ENCODE measurements around the gene ASF1B. TPM values are rescaled to one million over a fixed set of nuclear protein-coding genes. Genes with fewer than 3 reads are reported as not detected.

The ASF1B gene
- total and polyA plus RNA-seq, 2 donors (not counting 3 experiments of a cell fraction or from before 2014, with no cell fraction given), result 39.1 to 42.4 TPM

DNA sequence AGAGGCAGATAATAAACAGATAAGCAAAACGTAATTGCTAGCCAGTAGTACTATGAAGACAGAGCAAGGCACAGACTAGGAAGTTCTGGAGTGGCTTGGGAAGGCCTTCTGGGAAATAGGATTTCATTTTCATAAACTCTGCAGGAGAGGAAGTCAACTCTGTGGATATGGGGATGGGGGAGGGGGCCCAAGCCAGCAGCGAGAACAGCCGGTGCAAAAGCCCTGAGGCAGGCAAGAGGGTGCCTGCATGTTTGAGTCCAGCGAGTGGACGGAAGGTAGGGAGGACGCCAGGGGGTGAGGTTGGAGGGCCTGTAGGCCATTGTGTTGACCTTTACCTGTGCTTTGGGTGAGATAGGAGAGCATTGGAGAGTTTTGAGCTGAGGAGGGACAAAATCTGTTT is 9.0 kb upstream of the ASF1B start:
- dilution Hi-C loops (cut with MboI; ENCODE audit: extremely low pct_ligation_motif_present, low sequenced_read_pairs), result no loop called here
- no peak for FAIRE-seq
- Histone ChIP-seq H3K27ac (ENCODE audit: insufficient read depth, low read depth, low read length) (no peak overlapping the region), H3K27me3 (ENCODE audit: control insufficient read depth in 2 of 2, insufficient read depth in 2 of 2, low read length in 2 of 2) (no peaks in the 10 kb centered on the region), H3K36me3 (ENCODE audit: control insufficient read depth in 2 of 2, extremely low read depth in 1 of 2, insufficient read depth in 2 of 2, low read length in 2 of 2) (no peaks in the 10 kb centered on the region), H3K79me2 (ENCODE audit: control insufficient read depth, insufficient read depth, low read length) (no peaks in the 10 kb centered on the region), H3K4me3 (replicated peaks in 1 of 3; ENCODE audit: insufficient read depth in 1 of 3, low read depth in 1 of 3, low read length in 3 of 3) (no peak overlapping the region), H3K4me2 (ENCODE audit: insufficient read depth, low read length) (no peak overlapping the region), H3K4me1 (ENCODE audit: control insufficient read depth, extremely low read depth, insufficient read depth, low read length) (peaks cover 22% of the 10 kb centered on the region), H3K9me3 (replicated peaks; ENCODE audit: control insufficient read depth, insufficient read depth, low read length) (no peaks in the 10 kb centered on the region), H2AFZ (ENCODE audit: low read depth, low read length) (no peak overlapping the region), H3K9ac (replicated peaks; ENCODE audit: extremely low read depth, insufficient read depth, low read length) (no peak overlapping the region), H3K9me1 (replicated peaks; ENCODE audit: control insufficient read depth, extremely low read depth, insufficient read depth, low read length) (no peaks in the 10 kb centered on the region), H4K20me1 (replicated peaks; ENCODE audit: control insufficient read depth, extremely low read depth, insufficient read depth, low read length) (no peaks in the 10 kb centered on the region)
- ChIA-PET POLR2A (interaction anchor here (0.8 kb wide), 1 partner anchor 9 kb away, joined by 3 read pairs; the partner anchor contains the start of gene ASF1B), CTCF (interaction anchor here (0.8 to 2.1 kb wide), 4 partner anchors 9 to 334 kb away, joined by 3 to 23 read pairs (median 6); partner anchors contain the start of genes ASF1B and MISP3)
- BruUV-seq (replicated peaks), result no TSS peak
- TF ChIP-seq MYC (IDR thresholded peaks at IDR 0.05; ENCODE audit: low read depth, low read length) (no peak), GATA2 (IDR thresholded peaks at IDR 0.05; ENCODE audit: insufficient read depth, insufficient read length, low read depth, low read length) (no peak), POLR2A (IDR thresholded peaks at IDR 0.05; ENCODE audit: low read depth, low read length) (no peak), POLR2AphosphoS5 (IDR thresholded peaks at IDR 0.05; ENCODE audit: insufficient read depth, low read depth, low read length) (no peak)
- TF ChIP-seq, protein P1, sequence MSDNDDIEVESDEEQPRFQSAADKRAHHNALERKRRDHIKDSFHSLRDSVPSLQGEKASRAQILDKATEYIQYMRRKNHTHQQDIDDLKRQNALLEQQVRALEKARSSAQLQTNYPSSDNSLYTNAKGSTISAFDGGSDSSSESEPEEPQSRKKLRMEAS (IDR thresholded peaks at IDR 0.05; ENCODE audit: insufficient read depth, insufficient read length), result no peak
- TF ChIP-seq, protein P2, sequence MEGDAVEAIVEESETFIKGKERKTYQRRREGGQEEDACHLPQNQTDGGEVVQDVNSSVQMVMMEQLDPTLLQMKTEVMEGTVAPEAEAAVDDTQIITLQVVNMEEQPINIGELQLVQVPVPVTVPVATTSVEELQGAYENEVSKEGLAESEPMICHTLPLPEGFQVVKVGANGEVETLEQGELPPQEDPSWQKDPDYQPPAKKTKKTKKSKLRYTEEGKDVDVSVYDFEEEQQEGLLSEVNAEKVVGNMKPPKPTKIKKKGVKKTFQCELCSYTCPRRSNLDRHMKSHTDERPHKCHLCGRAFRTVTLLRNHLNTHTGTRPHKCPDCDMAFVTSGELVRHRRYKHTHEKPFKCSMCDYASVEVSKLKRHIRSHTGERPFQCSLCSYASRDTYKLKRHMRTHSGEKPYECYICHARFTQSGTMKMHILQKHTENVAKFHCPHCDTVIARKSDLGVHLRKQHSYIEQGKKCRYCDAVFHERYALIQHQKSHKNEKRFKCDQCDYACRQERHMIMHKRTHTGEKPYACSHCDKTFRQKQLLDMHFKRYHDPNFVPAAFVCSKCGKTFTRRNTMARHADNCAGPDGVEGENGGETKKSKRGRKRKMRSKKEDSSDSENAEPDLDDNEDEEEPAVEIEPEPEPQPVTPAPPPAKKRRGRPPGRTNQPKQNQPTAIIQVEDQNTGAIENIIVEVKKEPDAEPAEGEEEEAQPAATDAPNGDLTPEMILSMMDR (IDR thresholded peaks at IDR 0.05; ENCODE audit: extremely low read depth in 1 of 2, insufficient read depth in 1 of 2, low read depth in 1 of 2, low read length in 2 of 2), result no peak
- intact Hi-C loops (cut with micrococcal nuclease), result loop anchor here (5.0 kb wide), 1 partner anchor 327 kb away; no protein-coding TSS in a partner anchor
- no peak for DNase-seq (ENCODE audit: low read depth, low spot score)
